SK-N-SH (cell line): Measurements from ENCODE around the gene TYK2. TPM values are rescaled to one million over a fixed set of nuclear protein-coding genes. Genes with fewer than 3 reads are reported as not detected.

ENCODE experiments used
- CTCF ChIA-PET: fragments of 300-600, 350-600 bp; formaldehyde crosslinking; extraction: SDS; loops from one replicate; lab custom pipeline; 2021; lab: Yijun Ruan, JAX
- POLR2A ChIA-PET: fragments of 350-600 bp; sonication (Branson Sonifier 250); formaldehyde crosslinking; extraction: SDS; loops from one replicate; lab custom pipeline; 2020; ENCODE audit warnings: antibody characterized with exemption, inconsistent platforms; lab: Yijun Ruan, JAX
- DNase-seq: peaks from one replicate; pipeline ENCODE4 v3.0.0; 2012
- H2AFZ ChIP-seq: fragments of 200-600 bp; sonication (generic); 2 replicates; pipeline ENCODE4 v1.8.1; 2016; ENCODE audit warnings: antibody characterized with exemption, mild to moderate bottlenecking, low read depth
- H3F3A ChIP-seq: fragments of 200-600 bp; sonication (generic); replicated peaks from 2 replicates; pipeline ENCODE3; 2016; ENCODE audit warnings: antibody characterized with exemption, mild to moderate bottlenecking; ENCODE audit not compliant: insufficient read depth
- H3K27ac ChIP-seq, 2 experiments: fragments of 200-500 bp in 1 of 2; fragments of 200-600 bp in 1 of 2; sonication (Bioruptor generic) in 1 of 2; sonication (generic), shearing (Covaris generic) in 1 of 2; 2 replicates each; pipeline versions ENCODE4 v1.5.1 to v1.6.1; 2014 to 2016; ENCODE audit warnings: low read depth in 2 of 2, inconsistent platforms in 1 of 2, low read length in 1 of 2, mild to moderate bottlenecking in 1 of 2, mixed read lengths in 1 of 2
- H3K27me3 ChIP-seq: fragments of 200-600 bp; sonication (generic), shearing (Covaris generic); 2 replicates; pipeline ENCODE4 v1.6.1; 2016; ENCODE audit warnings: mixed run types; ENCODE audit not compliant: insufficient read depth
- H3K36me3 ChIP-seq, 2 experiments: fragments of 200-500 bp in 1 of 2; fragments of 200-600 bp in 1 of 2; sonication (Bioruptor generic) in 1 of 2; sonication (generic) in 1 of 2; replicated peaks in 1 of 2; 2 replicates each; pipeline versions ENCODE3 to v1.5.1; 2014 to 2016; ENCODE audit warnings: low read length in 1 of 2, mild to moderate bottlenecking in 1 of 2; ENCODE audit not compliant: insufficient read depth in 2 of 2, control insufficient read depth in 1 of 2
- H3K4me1 ChIP-seq, 2 experiments: fragments of 200-500 bp in 1 of 2; fragments of 200-600 bp in 1 of 2; sonication (Bioruptor generic) in 1 of 2; sonication (generic), shearing (Covaris generic) in 1 of 2; 2 replicates each; pipeline versions ENCODE4 v1.5.1 to v1.6.1; 2014 to 2016; ENCODE audit warnings: low read depth in 1 of 2, low read length in 1 of 2, mixed run types in 1 of 2; ENCODE audit not compliant: insufficient read depth in 2 of 2, control insufficient read depth in 1 of 2
- H3K4me2 ChIP-seq: fragments of 200-600 bp; sonication (generic), shearing (Covaris generic); 2 replicates; pipeline ENCODE4 v1.6.1; 2017; ENCODE audit warnings: mixed run types
- H3K4me3 ChIP-seq, 2 experiments: fragments of 200-500 bp in 1 of 2; fragments of 200-600 bp in 1 of 2; sonication (Bioruptor generic) in 1 of 2; sonication (generic), shearing (Covaris generic) in 1 of 2; 2 replicates each; pipeline versions ENCODE4 v1.5.1 to v1.8.1; 2014 to 2016; ENCODE audit warnings: low read depth in 2 of 2, inconsistent platforms in 1 of 2, low read length in 1 of 2, mild to moderate bottlenecking in 1 of 2, mixed read lengths in 1 of 2, moderate library complexity in 1 of 2
- H3K79me2 ChIP-seq: fragments of 200-600 bp; sonication (generic); 2 replicates; pipeline ENCODE4 v1.8.1; 2017; ENCODE audit warnings: mild to moderate bottlenecking; ENCODE audit not compliant: insufficient read depth
- H3K9ac ChIP-seq: fragments of 200-600 bp; sonication (generic); 2 replicates; pipeline ENCODE4 v1.6.1; 2017; ENCODE audit warnings: mixed run types
- H3K9me2 ChIP-seq: fragments of 200-600 bp; sonication (generic); 2 replicates; pipeline ENCODE4 v1.6.1; 2017; ENCODE audit warnings: mixed run types
- H3K9me3 ChIP-seq: fragments of 200-600 bp; sonication (generic); 2 replicates; pipeline ENCODE4 v1.6.1; 2017; ENCODE audit warnings: mixed run types, mild to moderate bottlenecking, moderate library complexity
- H4K20me1 ChIP-seq: fragments of 200-600 bp; sonication (generic); 2 replicates; pipeline ENCODE4 v1.6.1; 2017; ENCODE audit warnings: mild to moderate bottlenecking, mixed run types; ENCODE audit not compliant: insufficient read depth
- CHD2 ChIP-seq: fragments of 150-350 bp; IDR thresholded peaks from 2 replicates; pipeline ENCODE4 v1.6.1; 2018; ENCODE audit warnings: low read length; ENCODE audit not compliant: partially characterized antibody
- CTCF ChIP-seq: fragments of 200-600 bp; sonication (generic); IDR thresholded peaks from 2 replicates; pipeline ENCODE4 v1.6.1; 2017; ENCODE audit warnings: antibody characterized with exemption, mild to moderate bottlenecking, moderate library complexity
- EP300 ChIP-seq, 2 experiments: IDR thresholded peaks; 2 replicates each; pipeline versions ENCODE4 v1.4.0 to v1.6.1; 2012; ENCODE audit warnings: borderline replicate concordance in 1 of 2, low read depth in 1 of 2, low read length in 1 of 2
- GATA2 ChIP-seq: sonication (generic); formaldehyde crosslinking; IDR thresholded peaks from 2 replicates; pipeline ENCODE4 v1.5.0; 2020; ENCODE audit warnings: mild to moderate bottlenecking, missing genetic modification reagents
- IRF3 ChIP-seq: fragments of 150-350 bp; IDR thresholded peaks from 2 replicates; pipeline ENCODE4 v1.6.1; 2016; ENCODE audit warnings: mild to moderate bottlenecking, low read depth, low read length
- MAX ChIP-seq: IDR thresholded peaks from 2 replicates; pipeline ENCODE4 v1.4.0; 2012; ENCODE audit warnings: low read depth
- NFIC ChIP-seq: IDR thresholded peaks from 2 replicates; pipeline ENCODE4 v1.4.0; 2012; ENCODE audit warnings: borderline replicate concordance
- PBX3 ChIP-seq: IDR thresholded peaks from 2 replicates; pipeline ENCODE4; 2012
- POLR2AphosphoS5 ChIP-seq: IDR thresholded peaks from 2 replicates; pipeline ENCODE4 v1.6.1; 2012; ENCODE audit warnings: low read depth, low read length
- RCOR1 ChIP-seq: fragments of 150-350 bp; IDR thresholded peaks from 2 replicates; pipeline ENCODE4 v1.6.1; 2017; ENCODE audit warnings: antibody characterized with exemption, low read length
- REST ChIP-seq: IDR thresholded peaks from 2 replicates; pipeline ENCODE4 v1.6.1; 2012; ENCODE audit warnings: mild to moderate bottlenecking, low read depth, low read length, moderate library complexity
- RFX5 ChIP-seq: IDR thresholded peaks from 2 replicates; pipeline ENCODE4 v1.6.1; 2012; ENCODE audit warnings: mild to moderate bottlenecking, improper control_type of control experiment, low read length
- SIN3A ChIP-seq: IDR thresholded peaks from 2 replicates; pipeline ENCODE4 v1.6.1; 2012; ENCODE audit warnings: low read depth, mild to moderate bottlenecking, low read length, moderate library complexity, borderline replicate concordance
- WGBS: methylation state at CpG from one replicate; pipeline ENCODE4 v1.1.6; 2017; ENCODE audit warnings: low lambda C conversion rate; 5-methylcytosine and 5-hydroxymethylcytosine counted together
- polyA plus RNA-seq, 3 experiments: library from polyadenylated mRNA; depleted of rRNA; stranded (reverse); fragments of >200 nt; gene quantifications; 2 replicates each; pipeline ENCODE4 v1.2.3, GENCODE V29; 2012

Gene TYK2
- polyA plus RNA-seq, 1 of the 3 experiments (the other 2 are of a cell fraction), result 44.6 TPM

- H3K4me2 ChIP-seq, result no peak overlapping the region
- peaks cover 8 to 10% of the 10 kb centered on the region in 2 experiments for H3K36me3 ChIP-seq
- no peak overlapping the region for H3K4me3 ChIP-seq
- no peak overlapping the region for H3K9ac ChIP-seq
- H3F3A ChIP-seq, result no peaks in the 10 kb centered on the region
- H3K79me2 ChIP-seq, result no peaks in the 10 kb centered on the region
- TF ChIP-seq GATA2 (CRISPR knock-in tag), result no peak
- TF ChIP-seq RFX5, result no peak
- no peak for TF ChIP-seq PBX3
- no peak for TF ChIP-seq RCOR1
- TF ChIP-seq MAX, result no peak
- no peak for TF ChIP-seq IRF3
- TF ChIP-seq POLR2AphosphoS5, result no peak
- TF ChIP-seq CHD2, result no peak
- TF ChIP-seq SIN3A, result no peak
- TF ChIP-seq, all 33 proteins: peak for 0
- Histone ChIP-seq H3K9me3 (no peaks in the 10 kb centered on the region), H3K9me2 (no peaks in the 10 kb centered on the region), H4K20me1 (no peaks in the 10 kb centered on the region), H3K27me3 (no peaks in the 10 kb centered on the region), H2AFZ (no peak overlapping the region), H3K27ac (no peak overlapping the region), H3K4me1 (no peaks in the 10 kb centered on the region)
- DNase-seq, result peak; percentile 77
- ChIA-PET POLR2A (no interaction called here), CTCF (no interaction called here)
- 95% methylated on average over 27 of the region's 32 CpGs for WGBS
Measured at GRCh38 chr19:10353793-10354391, 26.5 kb downstream of the TYK2 start.

GRCh38 chr19:10352764-10353671 lies 27.4 kb downstream of the TYK2 start:
- 96% methylated on average over 53 of the region's 63 CpGs for WGBS
- ChIA-PET POLR2A (no interaction called here), CTCF (interaction anchor here (0.5 kb wide), 1 partner anchor 12 kb away, joined by 3 read pairs; no protein-coding TSS in a partner anchor)
- H3F3A ChIP-seq, result no peaks in the 10 kb centered on the region
- no peak for DNase-seq
- no peaks in the 10 kb centered on the region for H3K9me2 ChIP-seq
- no peak overlapping the region for H2AFZ ChIP-seq
- H3K79me2 ChIP-seq, result no peaks in the 10 kb centered on the region
- no peak overlapping the region for H3K4me2 ChIP-seq
- no peaks in the 10 kb centered on the region for H4K20me1 ChIP-seq
- H3K4me3 ChIP-seq, result no peak overlapping the region
- no peak overlapping the region for H3K27ac ChIP-seq
- H3K9ac ChIP-seq, result no peak overlapping the region
- no peaks in the 10 kb centered on the region for H3K27me3 ChIP-seq
- H3K4me1 ChIP-seq, result no peaks in the 10 kb centered on the region
- H3K36me3 ChIP-seq, result peaks cover 8 to 10% of the 10 kb centered on the region in 2 experiments
- no peaks in the 10 kb centered on the region for H3K9me3 ChIP-seq
- TF ChIP-seq IRF3 (no peak), NFIC (no peak), EP300 (IDR thresholded peaks at IDR 0.05; ENCODE audit: borderline replicate concordance in 1 of 2, low read depth in 1 of 2, low read length in 1 of 2) (no peak), CTCF (no peak), REST (no peak)
